ENCODE data around the gene CDH4.

DNA sequence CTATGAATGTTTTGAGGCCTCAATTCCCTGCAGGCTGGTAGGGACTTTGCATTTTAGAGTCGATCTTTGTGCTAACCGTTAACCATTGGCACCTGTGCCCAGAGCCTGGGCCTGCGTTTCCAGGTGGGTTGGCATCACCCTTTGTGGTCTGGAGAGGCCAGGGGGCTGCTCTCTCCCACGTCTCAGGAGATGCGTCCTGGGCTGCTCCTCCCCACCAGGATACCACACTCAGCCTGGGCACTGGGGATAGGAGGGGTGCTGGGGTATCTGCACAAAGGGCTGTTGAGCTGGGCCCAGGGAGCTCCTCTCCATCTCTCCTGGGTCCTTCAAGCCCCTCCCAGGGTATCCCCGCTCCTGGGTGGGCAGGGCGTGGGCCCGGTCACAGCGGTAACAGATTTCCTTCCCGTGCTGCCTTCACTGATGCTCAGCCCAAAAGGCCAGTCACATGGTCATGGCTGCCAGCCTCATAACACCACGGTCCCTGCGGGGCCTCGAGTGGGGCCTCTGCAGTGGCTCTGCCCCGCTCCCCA, 547.4 kb downstream of the CDH4 start:
- no peak for TF ChIP-seq GABPB1 (CRISPR knock-in tag; IDR thresholded peaks at IDR 0.05)
- no peak for TF ChIP-seq AFF4 (CRISPR knock-in tag; IDR thresholded peaks at IDR 0.05)
- TF ChIP-seq ELF1 (CRISPR knock-in tag; IDR thresholded peaks at IDR 0.05), result no peak
- no peak for TF ChIP-seq FOXK2 (IDR thresholded peaks at IDR 0.05)
- no peak for TF ChIP-seq BRD4 (CRISPR knock-in tag; IDR thresholded peaks at IDR 0.05)
- no peak for TF ChIP-seq ZNF180 (CRISPR knock-in tag; IDR thresholded peaks at IDR 0.05; ENCODE audit: borderline replicate concordance, low read depth)
- TF ChIP-seq CENPT (CRISPR knock-in tag; IDR thresholded peaks at IDR 0.05; ENCODE audit: low read depth), result no peak
- TF ChIP-seq EZH2 (conservative IDR thresholded peaks at IDR 0.05; ENCODE audit: low read depth, low read length), result no peak

Data from HepG2 (cell line).